DND-41 (cell line): ENCODE data around the gene PAM16.

Source experiments
- ATAC-seq: fragments of 200-7000 bp; cut with Tn5 transposase; 3 replicates; pipeline ENCODE4 v1.9.1; 2021; ENCODE audit warnings: low read depth; ENCODE audit not compliant: insufficient read depth
- DNase-seq: peaks from one replicate; pipeline ENCODE4 v3.0.0-alpha.2; 2020
- H2AFZ ChIP-seq: 2 replicates; pipeline ENCODE4 v1.6.0; 2012; ENCODE audit warnings: low read depth, low read length
- H3K27ac ChIP-seq: 2 replicates; pipeline ENCODE4 v1.5.1; 2012; ENCODE audit warnings: low read length, inconsistent platforms
- H3K27me3 ChIP-seq: fragments of 200-600 bp; sonication (generic); 2 replicates; pipeline ENCODE4 v1.6.0; 2012; ENCODE audit warnings: low read length, mild to moderate bottlenecking, inconsistent platforms; ENCODE audit not compliant: insufficient read depth, poor library complexity
- H3K36me3 ChIP-seq: 2 replicates; pipeline ENCODE4 v1.5.1; 2012; ENCODE audit warnings: low read length, inconsistent platforms; ENCODE audit not compliant: insufficient read depth
- H3K4me1 ChIP-seq: 2 replicates; pipeline ENCODE4 v1.5.1; 2012; ENCODE audit warnings: mild to moderate bottlenecking, low read length; ENCODE audit not compliant: insufficient read depth
- H3K4me2 ChIP-seq: 2 replicates; pipeline ENCODE4 v1.6.0; 2012; ENCODE audit warnings: mild to moderate bottlenecking, moderate library complexity, low read length, inconsistent platforms; ENCODE audit not compliant: insufficient read depth
- H3K4me3 ChIP-seq, 2 experiments: fragments of 200-600 bp in 1 of 2; shearing (Covaris generic) in 1 of 2; 2 replicates each; pipeline ENCODE4 v1.5.1; 2012 to 2016; ENCODE audit warnings: inconsistent platforms in 2 of 2, low read length in 2 of 2, mild to moderate bottlenecking in 2 of 2, low read depth in 1 of 2, moderate library complexity in 1 of 2
- H3K79me2 ChIP-seq: 2 replicates; pipeline ENCODE4 v1.6.0; 2012; ENCODE audit warnings: low read length, inconsistent platforms; ENCODE audit not compliant: insufficient read depth
- H3K9ac ChIP-seq: 2 replicates; pipeline ENCODE4 v1.6.0; 2012; ENCODE audit warnings: low read depth, mild to moderate bottlenecking, inconsistent platforms, low read length, moderate library complexity
- H3K9me3 ChIP-seq: 2 replicates; pipeline ENCODE4 v1.5.1; 2012; ENCODE audit warnings: low read length, moderate library complexity, mild to moderate bottlenecking, inconsistent platforms; ENCODE audit not compliant: insufficient read depth, severe bottlenecking
- H4K20me1 ChIP-seq: 2 replicates; pipeline ENCODE4 v1.6.0; 2012; ENCODE audit warnings: low read length; ENCODE audit not compliant: insufficient read depth
- EZH2 ChIP-seq: IDR thresholded peaks from 3 replicates; pipeline ENCODE4 v1.6.1; 2012; ENCODE audit warnings: borderline replicate concordance, low read depth, mild to moderate bottlenecking, moderate library complexity, low read length, inconsistent platforms; ENCODE audit not compliant: severe bottlenecking
- TF ChIP-seq, protein P1 (sequence below): IDR thresholded peaks from 2 replicates; pipeline ENCODE4 v1.5.1; 2012; ENCODE audit warnings: borderline replicate concordance, low read length, moderate library complexity, mild to moderate bottlenecking; ENCODE audit not compliant: poor library complexity, severe bottlenecking; ENCODE audit errors: extremely low read depth

PAM16 gene

DNA sequence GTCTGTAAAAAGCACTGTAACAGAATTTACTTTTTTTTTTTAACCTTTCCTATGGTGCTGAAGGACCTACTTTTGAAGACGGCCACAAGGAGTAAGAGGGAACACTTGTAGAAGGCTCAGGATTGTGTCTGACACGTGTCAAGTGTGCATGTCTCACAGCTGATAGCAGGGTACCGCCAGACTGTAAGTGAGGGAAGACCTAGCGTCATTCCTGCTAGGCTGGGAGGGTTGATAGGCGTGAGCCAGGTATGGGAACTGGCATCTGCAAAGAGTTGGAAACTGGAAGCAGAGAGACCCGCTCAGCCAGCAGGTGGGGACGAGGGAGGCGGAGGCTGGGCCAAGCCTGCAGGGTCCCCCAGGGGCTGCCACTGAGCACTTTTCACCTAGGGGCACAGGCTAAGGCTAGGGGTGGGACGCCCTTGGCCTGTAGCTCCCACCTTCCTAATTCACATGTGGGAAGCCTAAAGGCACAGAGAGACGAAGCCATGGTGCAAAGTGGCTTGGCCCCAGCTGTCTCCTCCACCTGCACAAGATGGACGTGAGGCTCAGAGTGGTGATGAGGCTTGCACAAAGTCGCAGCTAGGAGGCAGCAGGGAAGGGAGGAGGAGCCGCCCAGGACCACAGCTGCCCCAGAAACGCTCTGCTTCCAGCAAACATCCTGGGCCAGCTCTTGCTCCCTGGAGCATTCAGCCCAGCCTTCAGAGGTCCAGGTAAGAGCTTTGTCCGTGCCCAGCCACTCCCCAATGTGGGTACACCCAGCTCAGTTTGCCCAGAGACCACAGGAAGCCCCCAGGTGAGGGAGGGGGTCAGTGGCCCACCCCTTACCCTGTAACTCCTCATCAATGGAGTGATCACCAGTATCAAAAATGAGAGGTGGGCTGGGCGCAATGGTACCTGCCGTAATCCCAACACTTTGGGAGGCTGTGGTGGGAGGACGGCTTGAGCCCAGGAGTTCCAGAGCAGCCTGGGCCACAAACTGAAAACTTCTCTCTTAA is 39.4 kb upstream of the PAM16 start:
- Histone ChIP-seq H3K36me3 (peaks cover 76% of the 10 kb centered on the region), H4K20me1 (peaks cover 35% of the 10 kb centered on the region), H3K27me3 (no peaks in the 10 kb centered on the region), H3K27ac (no peak overlapping the region), H3K79me2 (no peaks in the 10 kb centered on the region), H3K4me1 (no peaks in the 10 kb centered on the region), H3K4me3 (no peak overlapping the region), H3K4me2 (no peak overlapping the region), H2AFZ (no peak overlapping the region), H3K9ac (no peak overlapping the region), H3K9me3 (no peaks in the 10 kb centered on the region)
- no peak for DNase-seq
- TF ChIP-seq EZH2: no peak
- TF ChIP-seq, protein P1, sequence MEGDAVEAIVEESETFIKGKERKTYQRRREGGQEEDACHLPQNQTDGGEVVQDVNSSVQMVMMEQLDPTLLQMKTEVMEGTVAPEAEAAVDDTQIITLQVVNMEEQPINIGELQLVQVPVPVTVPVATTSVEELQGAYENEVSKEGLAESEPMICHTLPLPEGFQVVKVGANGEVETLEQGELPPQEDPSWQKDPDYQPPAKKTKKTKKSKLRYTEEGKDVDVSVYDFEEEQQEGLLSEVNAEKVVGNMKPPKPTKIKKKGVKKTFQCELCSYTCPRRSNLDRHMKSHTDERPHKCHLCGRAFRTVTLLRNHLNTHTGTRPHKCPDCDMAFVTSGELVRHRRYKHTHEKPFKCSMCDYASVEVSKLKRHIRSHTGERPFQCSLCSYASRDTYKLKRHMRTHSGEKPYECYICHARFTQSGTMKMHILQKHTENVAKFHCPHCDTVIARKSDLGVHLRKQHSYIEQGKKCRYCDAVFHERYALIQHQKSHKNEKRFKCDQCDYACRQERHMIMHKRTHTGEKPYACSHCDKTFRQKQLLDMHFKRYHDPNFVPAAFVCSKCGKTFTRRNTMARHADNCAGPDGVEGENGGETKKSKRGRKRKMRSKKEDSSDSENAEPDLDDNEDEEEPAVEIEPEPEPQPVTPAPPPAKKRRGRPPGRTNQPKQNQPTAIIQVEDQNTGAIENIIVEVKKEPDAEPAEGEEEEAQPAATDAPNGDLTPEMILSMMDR: no peak
- no peak for ATAC-seq

DNA sequence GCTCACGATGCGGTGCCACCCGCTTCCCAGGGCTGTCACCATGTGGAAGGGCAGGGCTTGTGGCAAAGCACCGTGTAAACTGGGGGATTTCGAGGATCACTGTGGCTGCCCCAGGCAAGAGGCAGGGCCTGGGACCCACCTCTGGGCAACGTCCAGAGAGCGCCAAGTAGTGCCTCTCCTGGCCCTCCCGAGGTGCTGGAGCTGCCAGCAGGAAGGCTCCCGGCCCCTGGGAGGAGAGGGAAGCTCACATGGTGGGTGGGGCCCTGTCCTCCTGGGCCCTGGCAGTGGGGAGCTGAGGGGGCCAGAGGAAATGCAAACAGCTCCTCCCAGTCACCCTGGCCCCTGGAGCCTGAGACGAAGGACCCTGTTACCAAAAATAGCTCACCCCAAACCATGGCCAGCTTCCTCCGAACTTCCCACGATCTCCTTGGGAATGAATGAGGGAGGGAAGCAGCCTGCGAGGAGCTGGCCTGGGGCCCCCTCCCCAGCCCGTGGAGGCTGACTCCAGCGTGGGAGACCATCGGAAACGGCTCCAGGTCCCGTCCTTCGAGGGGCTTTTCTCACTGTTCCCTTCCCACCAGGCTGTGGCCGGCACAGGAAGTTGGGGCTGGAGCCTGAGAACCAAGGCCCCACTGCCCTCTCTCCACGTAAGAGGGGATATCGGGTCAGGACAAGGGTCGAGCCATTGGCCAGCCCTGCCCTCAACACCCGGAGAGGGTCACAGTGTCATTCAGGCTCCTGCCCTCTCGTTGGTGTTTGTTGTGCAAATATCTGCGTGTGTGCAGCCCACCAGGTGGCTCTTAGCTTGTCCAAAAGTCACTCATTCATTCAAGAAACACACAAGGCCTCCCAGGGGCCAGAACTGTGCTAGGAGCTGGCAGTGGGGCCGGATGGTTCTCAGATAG is 38.2 kb upstream of the PAM16 start:
- Histone ChIP-seq H3K4me2 (no peak overlapping the region), H3K27ac (no peak overlapping the region), H3K79me2 (no peaks in the 10 kb centered on the region), H3K9me3 (no peaks in the 10 kb centered on the region), H3K36me3 (peaks cover 74% of the 10 kb centered on the region), H3K4me1 (no peaks in the 10 kb centered on the region), H2AFZ (no peak overlapping the region), H3K27me3 (no peaks in the 10 kb centered on the region), H3K4me3 (no peak overlapping the region), H3K9ac (no peak overlapping the region), H4K20me1 (peaks cover 33% of the 10 kb centered on the region)
- ATAC-seq (no peak), DNase-seq (no peak)
- no peak for TF ChIP-seq EZH2
- TF ChIP-seq, protein P1: no peak

DNA sequence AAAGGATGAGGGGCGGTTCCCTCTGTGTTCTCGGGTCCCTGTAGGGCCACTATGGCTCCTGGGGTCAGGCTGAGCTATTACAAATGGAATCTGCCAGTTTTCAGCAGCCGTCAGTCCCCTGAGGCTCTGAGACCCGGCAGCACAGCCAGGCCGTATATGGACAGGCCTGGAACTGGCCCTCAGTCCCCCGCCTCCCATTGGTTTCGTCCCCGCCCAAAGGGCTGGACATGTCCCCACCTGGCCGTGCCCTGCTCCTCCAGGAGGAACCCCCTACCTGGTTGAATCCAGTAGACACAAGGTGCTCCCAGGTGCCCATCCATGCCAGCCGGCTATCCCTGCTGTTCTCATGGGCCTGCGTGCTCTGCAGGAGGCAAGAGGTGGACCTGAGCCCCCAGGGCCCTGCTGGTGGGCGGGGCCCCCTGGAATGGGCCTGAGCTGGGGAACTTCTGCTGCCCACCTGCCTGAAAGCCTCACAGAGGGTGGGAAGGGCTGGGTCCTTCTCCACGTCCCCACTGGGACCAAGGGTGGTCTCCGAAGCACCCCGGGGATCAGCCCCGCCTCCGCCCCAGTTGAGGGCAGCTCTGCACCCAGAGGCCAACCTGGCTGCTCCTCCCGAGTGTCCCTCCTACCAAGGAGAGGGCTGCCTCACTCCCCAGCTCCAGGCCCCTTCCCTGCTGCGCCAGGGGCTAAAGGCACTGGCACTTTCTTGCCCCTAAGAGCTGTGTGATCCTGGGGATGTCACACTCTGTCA is 37.3 kb upstream of the PAM16 start:
- Histone ChIP-seq H2AFZ (no peak overlapping the region), H3K4me1 (no peaks in the 10 kb centered on the region), H3K9me3 (no peaks in the 10 kb centered on the region), H3K79me2 (no peaks in the 10 kb centered on the region), H3K9ac (no peak overlapping the region), H3K4me3 (no peak overlapping the region), H3K27ac (no peak overlapping the region), H3K27me3 (no peaks in the 10 kb centered on the region), H3K4me2 (no peak overlapping the region), H3K36me3 (peaks cover 81% of the 10 kb centered on the region), H4K20me1 (peaks cover 33% of the 10 kb centered on the region)
- DNase-seq (no peak), ATAC-seq (no peak)
- no peak for TF ChIP-seq EZH2
- TF ChIP-seq, protein P1: no peak
